K562 (cell line): Measurements from ENCODE around the gene CDK11B. TPM values are rescaled to one million over a fixed set of nuclear protein-coding genes. Genes with fewer than 3 reads are reported as not detected.
"Not testable (repeated sequence)": the region's sequence is repeated elsewhere in the genome, so short reads cannot be mapped to it uniquely, and the experiment has no call there.

Source experiments
- ATAC-seq: fragments of 200-7000 bp; cut with Tn5 transposase; 3 replicates; pipeline ENCODE4 v1.9.1; 2020; ENCODE audit warnings: moderate library complexity
- BruUV-seq: library from RNA; stranded (reverse); fragments of 400-500 nt; replicated peaks from 2 replicates; lab custom pipeline; 2021; lab: Mats Ljungman, UMichigan
- CTCF ChIA-PET: fragments of 300-600 bp; formaldehyde crosslinking; extraction: SDS; loops from one replicate; lab custom pipeline; 2021; ENCODE audit warnings: low intra/inter-chr PET ratio; lab: Yijun Ruan, JAX
- POLR2A ChIA-PET: fragments of 300-600, 350-650 bp; sonication (Branson Sonifier 250); formaldehyde crosslinking; extraction: SDS; loops from one replicate; lab custom pipeline; 2021; ENCODE audit warnings: antibody characterized with exemption, inconsistent platforms; lab: Yijun Ruan, JAX
- DNase-seq, 4 experiments: peaks; one replicate each; pipeline versions ENCODE4 v3.0.0 to v3.0.0-alpha.2; 2011 to 2018; ENCODE audit warnings: low spot score in 3 of 4, mixed read lengths in 3 of 4; ENCODE audit errors: extremely low read depth in 1 of 4
- FAIRE-seq: peaks from 2 replicates; lab custom pipeline; 2011; peaks lifted over from hg19 to GRCh38; lab: Jason Lieb, UNC
- H2AFZ ChIP-seq: 2 replicates; pipeline ENCODE4 v1.6.0; 2011; ENCODE audit warnings: low read depth, low read length, control low read depth, inconsistent platforms
- H3K27ac ChIP-seq: fragments of 200-600 bp; 3 replicates; pipeline ENCODE4 v1.8.0; 2011; ENCODE audit warnings: low read depth, mild to moderate bottlenecking, control low read depth, inconsistent platforms, low read length, moderate library complexity, mixed read lengths; ENCODE audit errors: extremely low read depth
- H3K27me3 ChIP-seq, 2 experiments: fragments of 300-600 bp in 1 of 2; 2 replicates in 1 of 2; 3 replicates in 1 of 2; pipeline versions ENCODE4 v1.6.0 to v1.8.0; 2011; ENCODE audit warnings: inconsistent platforms in 2 of 2, low read length in 2 of 2, mild to moderate bottlenecking in 1 of 2, mixed read lengths in 1 of 2, moderate library complexity in 1 of 2; ENCODE audit not compliant: control insufficient read depth in 2 of 2, insufficient read depth in 2 of 2
- H3K36me3 ChIP-seq: fragments of 300-600 bp; 3 replicates; pipeline ENCODE4 v1.8.0; 2011; ENCODE audit warnings: mild to moderate bottlenecking, low read length, inconsistent platforms; ENCODE audit not compliant: control insufficient read depth, insufficient read depth
- H3K4me1 ChIP-seq, 2 experiments: fragments of 200-600 bp in 1 of 2; replicated peaks in 1 of 2; 2 replicates in 1 of 2; 3 replicates in 1 of 2; pipeline versions ENCODE4 v1.5.1 to v1.8.0; 2011; ENCODE audit warnings: inconsistent platforms in 2 of 2, low read length in 2 of 2, mild to moderate bottlenecking in 1 of 2, mixed read lengths in 1 of 2, moderate library complexity in 1 of 2; ENCODE audit not compliant: control insufficient read depth in 2 of 2, insufficient read depth in 2 of 2
- H3K4me2 ChIP-seq: 2 replicates; pipeline ENCODE4 v1.6.1; 2011; ENCODE audit warnings: low read length, control low read depth, inconsistent platforms, mixed read lengths; ENCODE audit not compliant: insufficient read depth
- H3K4me3 ChIP-seq: fragments of 200-600 bp; sonication (generic), shearing (Covaris generic); 2 replicates; pipeline ENCODE4 v1.5.1; 2016; ENCODE audit warnings: control low read depth, inconsistent platforms
- H3K79me2 ChIP-seq: fragments of 200-600 bp; 3 replicates; pipeline ENCODE4 v1.8.0; 2011; ENCODE audit warnings: low read length, inconsistent platforms; ENCODE audit not compliant: control insufficient read depth, insufficient read depth
- H3K9ac ChIP-seq, 2 experiments: 2 replicates each; pipeline versions ENCODE4 v1.6.0 to v1.6.1; 2011; ENCODE audit warnings: low read depth in 2 of 2, low read length in 2 of 2, control low read depth in 1 of 2, inconsistent platforms in 1 of 2, mild to moderate bottlenecking in 1 of 2, mixed read lengths in 1 of 2; ENCODE audit not compliant: insufficient read depth in 1 of 2
- H3K9me1 ChIP-seq: one replicate; pipeline ENCODE4 v1.6.0; 2011; ENCODE audit warnings: inconsistent platforms, mild to moderate bottlenecking, low read length, moderate library complexity; ENCODE audit not compliant: control insufficient read depth, insufficient read depth
- H3K9me3 ChIP-seq: replicated peaks from 2 replicates; pipeline ENCODE4 v1.5.1; 2011; ENCODE audit warnings: low read depth, low read length, inconsistent platforms; ENCODE audit not compliant: control insufficient read depth, insufficient read depth
- H4K20me1 ChIP-seq: replicated peaks from 2 replicates; pipeline ENCODE4 v1.6.1; 2011; ENCODE audit warnings: low read length, inconsistent platforms, mixed read lengths; ENCODE audit not compliant: control insufficient read depth, insufficient read depth
- WGBS: fragments of 100-300 bp; shearing (Covaris generic); methylation state at CpG from one replicate; pipeline ENCODE4 v1.1.6; 2016; ENCODE audit warnings: low coverage, mixed read lengths; ENCODE audit not compliant: insufficient coverage; ENCODE audit errors: missing lambda C conversion rate; 5-methylcytosine and 5-hydroxymethylcytosine counted together
- in situ Hi-C: fragments of 300-500 bp; cut with MboI; formaldehyde crosslinking; loops from 4 replicates; pipeline ENCODE4 v1.15.0; 2018; ENCODE audit warnings: inconsistent platforms, mixed read lengths
- intact Hi-C: fragments of 100-400 bp; cut with micrococcal nuclease; formaldehyde crosslinking; loops from 2 replicates; pipeline ENCODE4 v1.14.2; 2022
- polyA plus RNA-seq, 8 experiments: library from polyadenylated mRNA; depleted of rRNA in 4 of 8; stranded (reverse) in 5 of 8; unstranded in 3 of 8; fragments of >200 nt; fragmentation: Nextera tagmentation in 2 of 8; fragmentation: Illumina TruSeq in 1 of 8; extraction: Ambion mirVana in 2 of 8; extraction: Trizol in 1 of 8; gene quantifications; 2 replicates each; pipeline versions ENCODE4 v1.2.1 to v1.2.3, GENCODE V29; 2011 to 2014; ENCODE audit warnings: inconsistent platforms in 1 of 8, missing spikeins in 1 of 8
- total RNA-seq, 7 experiments: library from RNA; depleted of rRNA in 6 of 7; stranded (reverse); fragments of >200 nt in 6 of 7; fragmentation: Illumina TruSeq in 2 of 7; extraction: Trizol in 2 of 7; gene quantifications; 2 replicates each; pipeline versions ENCODE4 v1.2.1 to v1.2.3, GENCODE V29; 2011 to 2021; ENCODE audit warnings: low replicate concordance in 1 of 7

The CDK11B gene
- total and polyA plus RNA-seq, 9 of the 15 experiments (the other 6 are each of a cell fraction or from before 2014, with no cell fraction given), result 2.8 to 52.2 (median 19.5) TPM

DNA sequence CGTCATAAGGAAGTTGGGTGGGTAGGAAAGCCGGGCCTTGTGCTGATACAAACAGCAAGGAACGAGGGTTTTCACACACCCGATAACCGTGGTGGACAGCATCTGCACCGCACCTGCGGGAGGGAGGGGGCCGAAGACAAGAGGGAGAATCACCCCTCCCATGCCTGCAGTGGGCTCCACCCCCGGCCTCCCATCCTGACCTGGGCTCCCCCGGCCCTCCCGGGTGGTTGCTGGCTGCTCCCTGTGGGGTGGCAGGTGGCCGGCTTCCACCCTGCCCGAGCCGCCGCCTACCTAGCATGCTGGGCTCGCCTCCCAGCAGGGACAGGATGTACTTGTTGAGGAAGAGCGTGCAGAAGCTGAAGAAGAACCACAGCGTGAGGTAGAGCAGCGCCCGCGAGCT is 17.3 kb upstream of the CDK11B start:
- BruUV-seq, H3K27ac ChIP-seq, H4K20me1 ChIP-seq, DNase-seq, H3K27me3 ChIP-seq, H3K9me3 ChIP-seq, H3K9ac ChIP-seq, H3K4me3 ChIP-seq, ATAC-seq, H3K9me1 ChIP-seq, intact Hi-C loops, CTCF ChIA-PET, H2AFZ ChIP-seq, H3K4me2 ChIP-seq, POLR2A ChIA-PET, in situ Hi-C loops, FAIRE-seq: not testable (repeated sequence)
- Histone ChIP-seq H3K4me1 (peaks cover 3 to 25% of the 10 kb centered on the region in 2 experiments; a peak in 4 of 5 replicates), H3K36me3 (peaks cover 11% of the 10 kb centered on the region; the same call in 2 of the 3 replicates), H3K79me2 (peaks cover 21% of the 10 kb centered on the region)
- WGBS, result 93% methylated on average over 3 of the region's 21 CpGs

DNA sequence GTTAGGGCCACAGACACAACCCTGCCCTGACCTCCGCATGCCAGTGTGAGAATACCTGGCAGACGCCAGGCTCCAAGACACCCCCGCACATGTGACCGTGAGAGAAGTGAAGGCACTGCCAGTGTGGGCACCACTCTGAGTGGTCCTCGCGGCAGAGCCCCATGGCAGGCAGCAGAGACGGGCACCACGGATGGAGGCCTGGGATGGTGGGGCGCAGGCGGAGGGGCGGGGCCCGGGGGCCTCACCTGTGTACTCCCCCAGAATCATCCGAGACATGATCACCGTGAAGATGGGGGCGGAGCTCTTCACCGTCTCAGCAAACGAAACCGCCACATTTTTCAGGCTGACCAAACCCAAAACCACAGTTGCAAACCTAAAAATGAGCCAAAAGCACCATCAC is 16.4 kb upstream of the CDK11B start:
- ATAC-seq, H2AFZ ChIP-seq, intact Hi-C loops, H4K20me1 ChIP-seq, CTCF ChIA-PET, H3K4me3 ChIP-seq, BruUV-seq, H3K9me1 ChIP-seq, in situ Hi-C loops, H3K27ac ChIP-seq, H3K27me3 ChIP-seq, H3K4me2 ChIP-seq, POLR2A ChIA-PET, H3K9me3 ChIP-seq, H3K9ac ChIP-seq, DNase-seq: not testable (repeated sequence)
- H3K79me2 ChIP-seq, result peaks cover 15% of the 10 kb centered on the region
- peaks cover 16% of the 10 kb centered on the region; the same call in 2 of the 3 replicates for H3K36me3 ChIP-seq
- peak; percentile 29 for FAIRE-seq
- H3K4me1 ChIP-seq, result peaks cover 0 to 20% of the 10 kb centered on the region in 2 experiments; a peak in 3 of 5 replicates
- 100% methylated on average over 3 of the region's 18 CpGs for WGBS

DNA sequence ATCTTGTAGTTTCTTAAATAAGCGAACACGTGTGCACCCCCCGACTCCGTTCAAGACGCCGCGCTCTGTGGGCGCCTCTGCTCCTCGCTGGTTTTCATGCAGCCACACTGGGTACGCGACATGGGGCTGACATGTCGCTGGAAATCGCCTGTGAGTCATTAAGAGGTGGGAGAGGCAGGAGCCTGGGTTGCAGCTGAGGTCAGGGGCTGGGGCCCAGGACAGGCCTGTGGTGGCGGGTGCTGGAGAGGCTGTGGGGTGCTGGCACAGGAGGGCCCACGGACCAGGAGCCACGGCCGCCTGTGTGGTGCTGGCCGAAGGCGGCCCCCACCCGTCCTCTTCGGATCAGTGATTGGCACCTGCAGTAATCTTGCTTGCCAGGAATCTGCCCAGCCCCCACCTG is 16.0 kb upstream of the CDK11B start:
- H4K20me1 ChIP-seq, CTCF ChIA-PET, intact Hi-C loops, in situ Hi-C loops, ATAC-seq, H3K9ac ChIP-seq, H3K27ac ChIP-seq, DNase-seq, FAIRE-seq, H3K27me3 ChIP-seq, H2AFZ ChIP-seq, H3K9me3 ChIP-seq, POLR2A ChIA-PET, H3K4me3 ChIP-seq, BruUV-seq, H3K4me2 ChIP-seq, H3K9me1 ChIP-seq: not testable (repeated sequence)
- H3K79me2 ChIP-seq, result peaks cover 13% of the 10 kb centered on the region
- H3K4me1 ChIP-seq, result peaks cover 0 to 19% of the 10 kb centered on the region in 2 experiments; a peak in 3 of 5 replicates
- 88% methylated on average over 15 of the region's 21 CpGs for WGBS
- H3K36me3 ChIP-seq, result peaks cover 19% of the 10 kb centered on the region; the same call in 2 of the 3 replicates
